Calu3 (cell line): ENCODE measurements around the gene APH1B. TPM values are rescaled to one million over a fixed set of nuclear protein-coding genes. Genes with fewer than 3 reads are reported as not detected.
"Not testable (repeated sequence)": the region's sequence is repeated elsewhere in the genome, so short reads cannot be mapped to it uniquely, and the experiment has no call there.

Experiments
- BruUV-seq: library from RNA; stranded (reverse); fragments of 400-500 nt; replicated peaks from 2 replicates; lab custom pipeline; 2021; lab: Mats Ljungman, UMichigan
- CTCF ChIA-PET: fragments of 300-600 bp; sonication (Branson Sonifier 250); formaldehyde crosslinking; loops from one replicate; lab custom pipeline; 2022; ENCODE audit warnings: antibody characterized with exemption; lab: Charles Lee
- DNase-seq: peaks from one replicate; pipeline ENCODE4 v3.0.0; 2022
- H3K27ac Mint-ChIP-seq: one replicate; pipeline ENCODE4 v1.8.0; 2022; ENCODE audit warnings: mixed read lengths; ENCODE audit not compliant: unreplicated experiment
- H3K27me3 Mint-ChIP-seq: one replicate; pipeline ENCODE4 v1.8.0; 2022; ENCODE audit warnings: mixed read lengths; ENCODE audit not compliant: unreplicated experiment
- H3K36me3 Mint-ChIP-seq: one replicate; pipeline ENCODE4 v1.8.0; 2022; ENCODE audit warnings: mild to moderate bottlenecking, moderate library complexity, mixed read lengths; ENCODE audit not compliant: insufficient read depth, unreplicated experiment
- H3K4me1 Mint-ChIP-seq: one replicate; pipeline ENCODE4 v1.8.0; 2022; ENCODE audit warnings: mild to moderate bottlenecking, low read depth, mixed read lengths; ENCODE audit not compliant: unreplicated experiment
- H3K4me3 Mint-ChIP-seq: one replicate; pipeline ENCODE4 v1.8.0; 2022; ENCODE audit warnings: mild to moderate bottlenecking, low read depth, moderate library complexity, mixed read lengths; ENCODE audit not compliant: unreplicated experiment
- H3K9me3 Mint-ChIP-seq: one replicate; pipeline ENCODE4 v1.8.0; 2022; ENCODE audit warnings: low read depth, mixed read lengths; ENCODE audit not compliant: unreplicated experiment
- intact Hi-C: fragments of 100-400 bp; cut with micrococcal nuclease; formaldehyde crosslinking; loops from one replicate; pipeline ENCODE4 v1.10.0; 2022; ENCODE audit not compliant: unreplicated experiment
- total RNA-seq: library from RNA; stranded (reverse); gene quantifications from 2 replicates; pipeline ENCODE4 v1.2.3, GENCODE V29; 2022
- TF ChIP-seq, protein P1 (sequence below): fragments of 200-600 bp; IDR thresholded peaks from one replicate; pipeline ENCODE4 v1.8.0; 2022; ENCODE audit warnings: antibody characterized with exemption; ENCODE audit not compliant: unreplicated experiment

The APH1B gene
- total RNA-seq, 1 experiment from 2014 or later = 11.4 TPM

GRCh38 chr15:63314409-63314808 lies 37.0 kb downstream of the APH1B start:
- intact Hi-C loops = no loop called here
- TF ChIP-seq, protein P1, sequence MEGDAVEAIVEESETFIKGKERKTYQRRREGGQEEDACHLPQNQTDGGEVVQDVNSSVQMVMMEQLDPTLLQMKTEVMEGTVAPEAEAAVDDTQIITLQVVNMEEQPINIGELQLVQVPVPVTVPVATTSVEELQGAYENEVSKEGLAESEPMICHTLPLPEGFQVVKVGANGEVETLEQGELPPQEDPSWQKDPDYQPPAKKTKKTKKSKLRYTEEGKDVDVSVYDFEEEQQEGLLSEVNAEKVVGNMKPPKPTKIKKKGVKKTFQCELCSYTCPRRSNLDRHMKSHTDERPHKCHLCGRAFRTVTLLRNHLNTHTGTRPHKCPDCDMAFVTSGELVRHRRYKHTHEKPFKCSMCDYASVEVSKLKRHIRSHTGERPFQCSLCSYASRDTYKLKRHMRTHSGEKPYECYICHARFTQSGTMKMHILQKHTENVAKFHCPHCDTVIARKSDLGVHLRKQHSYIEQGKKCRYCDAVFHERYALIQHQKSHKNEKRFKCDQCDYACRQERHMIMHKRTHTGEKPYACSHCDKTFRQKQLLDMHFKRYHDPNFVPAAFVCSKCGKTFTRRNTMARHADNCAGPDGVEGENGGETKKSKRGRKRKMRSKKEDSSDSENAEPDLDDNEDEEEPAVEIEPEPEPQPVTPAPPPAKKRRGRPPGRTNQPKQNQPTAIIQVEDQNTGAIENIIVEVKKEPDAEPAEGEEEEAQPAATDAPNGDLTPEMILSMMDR = no peak
- Mint-ChIP-seq H3K27me3 (peaks cover 13% of the 10 kb centered on the region), H3K4me1 (peaks cover under 1% of the 10 kb centered on the region), H3K27ac (no peak overlapping the region), H3K4me3 (no peak overlapping the region), H3K9me3 (peaks cover 5% of the 10 kb centered on the region), H3K36me3 (no peaks in the 10 kb centered on the region)
- no peak for DNase-seq
- CTCF ChIA-PET = no interaction called here
- no TSS peak for BruUV-seq

DNA sequence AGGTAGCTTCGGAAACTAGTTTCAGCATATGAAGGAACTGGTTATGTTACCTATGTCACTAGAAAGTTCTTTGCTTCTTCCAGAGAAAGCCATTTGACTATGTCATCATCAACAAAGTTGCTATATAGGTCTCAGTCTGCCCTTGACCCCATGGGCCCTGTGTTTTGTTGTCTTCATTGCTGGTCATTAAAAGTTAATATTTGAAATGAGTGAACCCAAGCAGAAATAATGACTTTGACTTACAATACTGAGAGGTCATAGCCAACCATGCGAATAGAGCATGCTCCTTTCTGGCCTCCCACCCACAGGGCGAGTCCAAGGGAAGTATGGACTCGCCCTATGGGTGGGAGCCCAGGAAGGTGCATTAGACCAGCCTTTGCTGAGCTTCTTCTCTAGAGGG lies 40.9 kb downstream of the APH1B start:
- CTCF ChIA-PET = interaction anchor here (0.6 kb wide), 1 partner anchor 265 kb away, joined by 3 read pairs; no protein-coding TSS in a partner anchor
- intact Hi-C loops = no loop called here
- H3K9me3 Mint-ChIP-seq = no peaks in the 10 kb centered on the region
- no peaks in the 10 kb centered on the region for H3K4me1 Mint-ChIP-seq
- H3K27me3 Mint-ChIP-seq = peaks cover 13% of the 10 kb centered on the region
- no peak overlapping the region for H3K27ac Mint-ChIP-seq
- no peak for DNase-seq
- no peaks in the 10 kb centered on the region for H3K36me3 Mint-ChIP-seq
- TF ChIP-seq, protein P1 = no peak
- H3K4me3 Mint-ChIP-seq = no peak overlapping the region
- BruUV-seq = no TSS peak

GRCh38 chr15:63319065-63319464 lies 41.7 kb downstream of the APH1B start:
- DNase-seq = no peak
- no TSS peak for BruUV-seq
- Mint-ChIP-seq H3K36me3 (no peaks in the 10 kb centered on the region), H3K27ac (no peak overlapping the region), H3K27me3 (peaks cover 13% of the 10 kb centered on the region), H3K9me3 (no peaks in the 10 kb centered on the region), H3K4me1 (no peaks in the 10 kb centered on the region), H3K4me3 (no peak overlapping the region)
- CTCF ChIA-PET = no interaction called here
- intact Hi-C loops = no loop called here
- TF ChIP-seq, protein P1 = no peak

- H3K36me3 Mint-ChIP-seq, H3K4me1 Mint-ChIP-seq, BruUV-seq, intact Hi-C loops, H3K4me3 Mint-ChIP-seq, DNase-seq, H3K27ac Mint-ChIP-seq, H3K9me3 Mint-ChIP-seq: not testable (repeated sequence)
- CTCF ChIA-PET = interaction anchor here (0.7 kb wide), 1 partner anchor 1140 kb away, joined by 3 read pairs; no protein-coding TSS in a partner anchor
- peaks cover 13% of the 10 kb centered on the region for H3K27me3 Mint-ChIP-seq
Observed at GRCh38 chr15:63320446-63320845, 43.0 kb downstream of the APH1B start.

DNA sequence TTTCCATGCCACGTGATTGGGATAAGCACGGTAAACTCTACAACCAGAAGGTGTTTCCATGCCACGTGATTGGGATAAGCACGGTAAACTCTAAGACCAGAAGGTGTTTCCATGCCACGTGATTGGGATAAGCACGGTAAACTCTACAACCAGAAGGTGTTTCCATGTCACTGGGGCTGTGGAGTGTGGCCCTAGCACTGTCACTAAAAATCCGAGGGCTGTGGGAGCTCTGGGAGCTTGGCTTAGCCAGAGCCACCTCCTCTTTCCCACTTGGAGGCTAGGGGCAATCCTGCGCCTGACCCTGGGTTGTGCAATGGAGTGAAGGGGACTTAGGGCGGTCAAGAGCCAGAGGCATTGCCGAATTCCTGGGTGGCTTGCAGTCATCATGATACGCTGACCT lies 43.6 kb downstream of the APH1B start:
- H3K4me3 Mint-ChIP-seq, H3K4me1 Mint-ChIP-seq, DNase-seq, H3K36me3 Mint-ChIP-seq, CTCF ChIA-PET, intact Hi-C loops, H3K9me3 Mint-ChIP-seq, BruUV-seq, H3K27ac Mint-ChIP-seq: not testable (repeated sequence)
- peaks cover 13% of the 10 kb centered on the region for H3K27me3 Mint-ChIP-seq
